NT2/D1 (cell line): Measurements from ENCODE around the gene ZNF43.
A peak's percentile ranks its signal among the peaks of the same experiment; 100 is the strongest.
"Not testable (repeated sequence)": the region's sequence is repeated elsewhere in the genome, so short reads cannot be mapped to it uniquely, and the experiment has no call there.

Experiments used
- DNase-seq: peaks from one replicate; pipeline ENCODE4 v3.0.0-alpha.2; 2011; ENCODE audit warnings: low read depth, low spot score
- H3K27me3 ChIP-seq: 2 replicates; pipeline ENCODE4 v1.6.0; 2011; ENCODE audit warnings: mild to moderate bottlenecking; ENCODE audit not compliant: insufficient read length, insufficient read depth
- H3K36me3 ChIP-seq: 2 replicates; pipeline ENCODE4 v1.6.1; 2011; ENCODE audit warnings: mild to moderate bottlenecking, low read length, mixed read lengths; ENCODE audit not compliant: insufficient read depth, insufficient read length
- H3K4me1 ChIP-seq: 2 replicates; pipeline ENCODE4 v1.5.1; 2011; ENCODE audit not compliant: insufficient read depth, insufficient read length
- H3K4me3 ChIP-seq: 2 replicates; pipeline ENCODE4 v1.5.1; 2011; ENCODE audit warnings: low read depth; ENCODE audit not compliant: insufficient read length
- H3K9ac ChIP-seq: 2 replicates; pipeline ENCODE4 v1.6.0; 2011; ENCODE audit warnings: low read depth; ENCODE audit not compliant: insufficient read length
- H3K9me3 ChIP-seq: 2 replicates; pipeline ENCODE4 v1.5.1; 2011; ENCODE audit warnings: mild to moderate bottlenecking, low read length; ENCODE audit not compliant: insufficient read depth
- SUZ12 ChIP-seq: IDR thresholded peaks from 2 replicates; pipeline ENCODE4 v1.6.1; 2011; ENCODE audit not compliant: insufficient read length, insufficient read depth; ENCODE audit errors: extremely low read depth
- YY1 ChIP-seq: IDR thresholded peaks from 2 replicates; pipeline ENCODE4 v1.6.1; 2011; ENCODE audit not compliant: insufficient read length, insufficient read depth
- ZNF274 ChIP-seq: IDR thresholded peaks from 2 replicates; pipeline ENCODE4 v1.6.1; 2011; ENCODE audit warnings: mild to moderate bottlenecking, low read depth, low read length

Gene ZNF43

DNA sequence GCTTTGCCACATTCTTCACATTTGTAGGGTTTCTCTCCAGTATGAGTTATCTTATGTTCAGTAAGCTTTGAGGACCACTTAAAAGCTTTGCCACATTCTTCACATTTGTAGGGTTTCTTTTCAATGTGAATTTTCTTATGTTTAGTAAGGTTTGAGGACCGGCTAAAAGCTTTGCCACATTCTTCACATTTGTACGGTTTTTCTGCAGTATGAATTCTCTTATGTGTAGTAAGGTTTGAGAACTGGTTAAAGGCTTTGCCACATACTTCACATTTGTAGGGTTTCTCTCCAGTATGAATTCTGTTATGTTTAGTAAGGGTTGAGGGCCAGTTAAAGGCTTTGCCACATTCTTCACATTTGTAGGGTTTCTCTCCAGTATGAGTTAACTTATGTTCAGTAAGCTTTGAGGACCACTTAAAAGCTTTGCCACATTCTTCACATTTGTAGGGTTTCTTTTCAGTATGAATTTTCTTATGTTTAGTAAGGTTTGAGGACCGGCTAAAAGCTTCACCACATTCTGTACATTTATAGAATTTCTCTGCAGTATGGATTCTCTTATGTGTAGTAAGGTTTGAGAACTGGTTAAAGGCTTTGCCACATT, 27.5 kb downstream of the ZNF43 start:
- H3K27me3 ChIP-seq, DNase-seq, H3K9ac ChIP-seq, H3K4me3 ChIP-seq, H3K4me1 ChIP-seq: not testable (repeated sequence)
- Histone ChIP-seq H3K36me3 (peaks cover 75% of the 10 kb centered on the region), H3K9me3 (peaks cover 91% of the 10 kb centered on the region)
- peak; percentile 69 for TF ChIP-seq ZNF274

DNA sequence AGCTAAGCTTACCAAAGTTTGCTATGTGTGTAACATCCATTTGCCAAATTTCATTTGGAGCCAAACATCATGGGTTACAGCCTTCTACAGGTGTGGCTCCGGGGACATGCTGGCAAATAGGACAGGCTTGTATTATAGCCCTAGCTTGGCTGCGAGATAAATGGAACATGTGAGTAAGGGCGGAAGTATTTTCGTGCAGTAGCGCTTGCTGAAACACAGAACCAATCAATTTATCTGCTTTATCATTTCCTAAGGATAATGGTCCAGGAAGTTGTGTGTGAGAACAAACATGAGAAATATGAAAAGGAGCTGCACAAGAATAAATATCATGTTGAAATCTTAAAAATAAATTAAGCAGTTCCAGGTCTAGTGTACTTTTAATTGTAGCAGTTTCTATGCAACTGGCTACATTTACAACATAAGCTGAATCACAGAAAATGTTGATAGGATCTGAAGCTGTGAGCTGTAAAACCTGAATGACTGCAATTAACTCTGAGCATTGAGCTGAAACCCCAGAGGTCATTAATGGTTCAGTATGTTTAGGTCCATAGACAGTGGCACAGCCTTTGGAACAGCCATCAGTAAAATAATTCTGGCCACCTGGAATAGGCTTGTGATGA, 46.4 kb downstream of the ZNF43 start:
- no peak for DNase-seq
- H3K36me3 ChIP-seq, result no peaks in the 10 kb centered on the region
- H3K9me3 ChIP-seq, result peaks cover 3% of the 10 kb centered on the region; the same call in 1 of the 2 replicates
- TF ChIP-seq YY1 (no peak), ZNF274 (no peak), SUZ12 (no peak)
- no peaks in the 10 kb centered on the region for H3K4me1 ChIP-seq
- no peaks in the 10 kb centered on the region for H3K27me3 ChIP-seq
- H3K9ac ChIP-seq, result no peak overlapping the region
- H3K4me3 ChIP-seq, result no peak overlapping the region

DNA sequence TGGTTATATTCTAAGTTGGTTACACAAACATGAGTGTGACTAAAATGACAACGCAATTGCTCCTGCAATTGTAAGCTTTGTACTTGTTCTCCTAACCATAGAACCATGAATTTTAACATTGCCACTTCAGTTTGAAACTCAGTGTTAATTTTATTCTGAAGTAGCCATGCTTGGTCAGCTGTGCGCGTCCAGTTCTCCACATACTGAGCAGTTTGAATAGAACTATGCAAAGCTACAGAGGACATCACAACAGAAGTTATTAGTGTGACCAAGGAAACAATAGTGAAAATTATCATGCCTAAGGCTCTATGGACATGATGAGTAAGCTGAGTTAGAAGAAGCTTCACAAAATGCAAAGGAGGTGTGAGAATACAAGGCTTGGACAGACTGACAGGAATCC, 49.0 kb downstream of the ZNF43 start:
- no peaks in the 10 kb centered on the region for H3K27me3 ChIP-seq
- H3K9me3 ChIP-seq, result peaks cover 3% of the 10 kb centered on the region; the same call in 1 of the 2 replicates
- H3K36me3 ChIP-seq, result no peaks in the 10 kb centered on the region
- no peaks in the 10 kb centered on the region for H3K4me1 ChIP-seq
- no peak overlapping the region for H3K4me3 ChIP-seq
- no peak overlapping the region for H3K9ac ChIP-seq
- DNase-seq, result no peak
- TF ChIP-seq ZNF274 (no peak), SUZ12 (no peak), YY1 (no peak)

DNA sequence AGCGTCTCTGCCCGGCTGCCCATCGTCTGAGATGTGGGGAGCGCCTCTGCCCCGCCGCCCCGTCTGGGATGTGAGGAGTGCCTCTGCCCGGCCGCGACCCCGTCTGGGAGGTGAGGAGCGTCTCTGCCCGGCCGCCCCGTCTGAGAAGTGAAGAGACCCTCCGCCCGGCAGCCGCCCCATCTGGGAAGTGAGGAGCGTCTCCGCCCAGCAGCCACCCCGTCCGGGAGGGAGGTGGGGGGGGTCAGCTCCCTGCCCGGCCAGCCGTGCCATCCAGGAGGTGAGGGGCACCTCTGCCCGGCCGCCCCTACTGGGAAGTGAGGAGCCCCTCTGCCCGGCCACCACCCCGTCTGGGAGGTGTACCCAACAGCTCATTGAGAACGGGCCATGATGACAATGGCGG, 60.2 kb downstream of the ZNF43 start:
- H3K4me3 ChIP-seq, H3K9me3 ChIP-seq, H3K9ac ChIP-seq, DNase-seq, H3K36me3 ChIP-seq, H3K4me1 ChIP-seq, H3K27me3 ChIP-seq: not testable (repeated sequence)

- H3K27me3 ChIP-seq, result no peaks in the 10 kb centered on the region
- TF ChIP-seq SUZ12, result no peak
- TF ChIP-seq ZNF274, result no peak
- peak; percentile 60 for TF ChIP-seq YY1
- peak; percentile 94 for DNase-seq
- no peaks in the 10 kb centered on the region for H3K9me3 ChIP-seq
- peak within 1 kb of the TSS; percentile 98 for H3K9ac ChIP-seq
- peak within 1 kb of the TSS; percentile 100 for H3K4me3 ChIP-seq
- no peaks in the 10 kb centered on the region for H3K4me1 ChIP-seq
- peaks cover 35% of the 10 kb centered on the region for H3K36me3 ChIP-seq
Measured at GRCh38 chr19:21767065-21767800, 68.7 kb downstream of the ZNF43 start, which contains the start of gene ZNF100. TSS of gene ZNF100 (minus strand) at chr19:21767579. CDS start at chr19:21767429, 150 bp downstream.

DNA sequence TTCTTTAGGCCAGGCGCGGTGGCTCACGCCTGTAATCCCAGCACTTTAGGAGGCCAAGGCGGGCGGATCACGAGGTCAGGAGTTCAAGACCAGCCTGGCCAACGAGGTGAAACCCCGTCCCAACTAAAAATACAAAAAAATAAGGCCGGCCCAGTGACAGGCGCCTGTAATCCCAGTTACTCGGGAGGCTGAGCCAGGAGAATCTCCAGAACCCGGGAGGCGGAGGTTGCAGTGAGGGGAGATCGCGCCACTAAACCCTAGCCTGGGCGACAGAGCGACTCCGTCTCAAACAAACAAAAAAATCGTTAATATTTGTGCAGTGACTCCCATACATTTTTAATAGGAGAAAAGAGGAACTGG, 69.3 kb downstream of the ZNF43 start:
- Histone ChIP-seq H3K9ac (peak overlapping the region; percentile 98), H3K4me3 (peak overlapping the region; percentile 100), H3K36me3 (peaks cover 40% of the 10 kb centered on the region)
- not testable (repeated sequence) for DNase-seq, H3K27me3 ChIP-seq, H3K4me1 ChIP-seq, H3K9me3 ChIP-seq

DNA sequence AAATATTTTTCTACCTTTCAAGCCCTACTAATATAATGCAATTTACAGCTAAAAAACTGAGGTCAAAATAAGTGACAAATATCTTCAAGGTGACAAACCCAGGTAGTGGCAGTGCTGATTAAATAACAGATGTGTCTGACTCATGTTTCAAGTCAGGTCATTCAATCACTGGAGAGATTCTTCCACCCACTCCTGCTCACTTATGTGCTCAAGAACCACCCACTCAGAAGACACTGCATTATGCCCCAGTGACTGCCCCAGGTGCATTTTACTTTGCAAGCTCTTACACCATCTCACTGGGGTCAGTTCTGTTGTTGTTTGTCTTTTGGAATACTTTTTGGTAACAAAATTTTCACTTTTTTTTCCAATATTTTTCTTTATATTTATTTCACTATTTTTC, 70.8 kb downstream of the ZNF43 start:
- H3K27me3 ChIP-seq, result no peaks in the 10 kb centered on the region
- TF ChIP-seq SUZ12 (no peak), ZNF274 (no peak), YY1 (no peak)
- H3K4me1 ChIP-seq, result no peaks in the 10 kb centered on the region
- peaks cover 51% of the 10 kb centered on the region for H3K36me3 ChIP-seq
- no peak overlapping the region for H3K4me3 ChIP-seq
- DNase-seq, result no peak
- no peaks in the 10 kb centered on the region for H3K9me3 ChIP-seq
- H3K9ac ChIP-seq, result no peak overlapping the region

GRCh38 chr19:21761547-21761946, 74.4 kb downstream of the ZNF43 start:
- not testable (repeated sequence) for H3K27me3 ChIP-seq, H3K4me3 ChIP-seq, DNase-seq, H3K9ac ChIP-seq, H3K4me1 ChIP-seq, H3K9me3 ChIP-seq
- peaks cover 85% of the 10 kb centered on the region for H3K36me3 ChIP-seq
